ENCODE results near the gene BGLAP.

BGLAP gene

DNA sequence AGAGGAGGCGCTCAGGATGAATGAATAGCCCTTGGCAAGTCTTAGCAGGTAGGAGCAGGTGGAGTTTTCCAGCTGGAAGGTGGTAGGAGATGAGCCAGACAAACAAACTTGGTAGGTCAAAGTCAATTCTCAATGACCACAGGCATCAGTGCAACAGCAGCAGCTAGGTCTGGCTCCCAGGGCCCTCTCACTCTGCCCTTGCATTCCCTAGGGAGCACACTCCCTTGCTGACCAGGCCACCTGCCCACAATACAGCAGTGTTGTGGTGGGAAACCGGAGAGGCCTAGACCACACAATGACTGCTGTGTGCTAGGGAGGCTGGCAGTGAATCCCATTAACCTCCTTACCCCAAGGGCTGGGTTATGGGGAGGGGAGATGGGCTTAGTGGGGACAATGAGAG lies 18.9 kb downstream of the BGLAP start:
- H3K4me1 ChIP-seq (ENCODE audit: low read depth, poor library complexity, severe bottlenecking) = peaks cover 18% of the 10 kb centered on the region
- H3K27me3 ChIP-seq (ENCODE audit: insufficient read depth, low read depth) = no peaks in the 10 kb centered on the region
- no peak overlapping the region for H3K9ac ChIP-seq
- H3K36me3 ChIP-seq (ENCODE audit: insufficient read depth) = peaks cover 58% of the 10 kb centered on the region; the same call in 1 of the 2 replicates
- H3K4me2 ChIP-seq = no peak overlapping the region
- H3K27ac ChIP-seq = no peak overlapping the region; the same call in 1 of the 2 replicates
- H4K20me1 ChIP-seq (ENCODE audit: insufficient read depth) = no peaks in the 10 kb centered on the region
- H2AFZ ChIP-seq (ENCODE audit: low read depth) = no peak overlapping the region
- no peak overlapping the region for H3K4me3 ChIP-seq (IDR thresholded peaks at IDR 0.05; ENCODE audit: insufficient read depth, low read depth, low read length)
- H3K79me2 ChIP-seq (ENCODE audit: insufficient read depth, low read depth) = no peaks in the 10 kb centered on the region
- TF ChIP-seq, protein P1, sequence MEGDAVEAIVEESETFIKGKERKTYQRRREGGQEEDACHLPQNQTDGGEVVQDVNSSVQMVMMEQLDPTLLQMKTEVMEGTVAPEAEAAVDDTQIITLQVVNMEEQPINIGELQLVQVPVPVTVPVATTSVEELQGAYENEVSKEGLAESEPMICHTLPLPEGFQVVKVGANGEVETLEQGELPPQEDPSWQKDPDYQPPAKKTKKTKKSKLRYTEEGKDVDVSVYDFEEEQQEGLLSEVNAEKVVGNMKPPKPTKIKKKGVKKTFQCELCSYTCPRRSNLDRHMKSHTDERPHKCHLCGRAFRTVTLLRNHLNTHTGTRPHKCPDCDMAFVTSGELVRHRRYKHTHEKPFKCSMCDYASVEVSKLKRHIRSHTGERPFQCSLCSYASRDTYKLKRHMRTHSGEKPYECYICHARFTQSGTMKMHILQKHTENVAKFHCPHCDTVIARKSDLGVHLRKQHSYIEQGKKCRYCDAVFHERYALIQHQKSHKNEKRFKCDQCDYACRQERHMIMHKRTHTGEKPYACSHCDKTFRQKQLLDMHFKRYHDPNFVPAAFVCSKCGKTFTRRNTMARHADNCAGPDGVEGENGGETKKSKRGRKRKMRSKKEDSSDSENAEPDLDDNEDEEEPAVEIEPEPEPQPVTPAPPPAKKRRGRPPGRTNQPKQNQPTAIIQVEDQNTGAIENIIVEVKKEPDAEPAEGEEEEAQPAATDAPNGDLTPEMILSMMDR (conservative IDR thresholded peaks at IDR 0.05; ENCODE audit: low read depth, low read length) = no peak

DNA sequence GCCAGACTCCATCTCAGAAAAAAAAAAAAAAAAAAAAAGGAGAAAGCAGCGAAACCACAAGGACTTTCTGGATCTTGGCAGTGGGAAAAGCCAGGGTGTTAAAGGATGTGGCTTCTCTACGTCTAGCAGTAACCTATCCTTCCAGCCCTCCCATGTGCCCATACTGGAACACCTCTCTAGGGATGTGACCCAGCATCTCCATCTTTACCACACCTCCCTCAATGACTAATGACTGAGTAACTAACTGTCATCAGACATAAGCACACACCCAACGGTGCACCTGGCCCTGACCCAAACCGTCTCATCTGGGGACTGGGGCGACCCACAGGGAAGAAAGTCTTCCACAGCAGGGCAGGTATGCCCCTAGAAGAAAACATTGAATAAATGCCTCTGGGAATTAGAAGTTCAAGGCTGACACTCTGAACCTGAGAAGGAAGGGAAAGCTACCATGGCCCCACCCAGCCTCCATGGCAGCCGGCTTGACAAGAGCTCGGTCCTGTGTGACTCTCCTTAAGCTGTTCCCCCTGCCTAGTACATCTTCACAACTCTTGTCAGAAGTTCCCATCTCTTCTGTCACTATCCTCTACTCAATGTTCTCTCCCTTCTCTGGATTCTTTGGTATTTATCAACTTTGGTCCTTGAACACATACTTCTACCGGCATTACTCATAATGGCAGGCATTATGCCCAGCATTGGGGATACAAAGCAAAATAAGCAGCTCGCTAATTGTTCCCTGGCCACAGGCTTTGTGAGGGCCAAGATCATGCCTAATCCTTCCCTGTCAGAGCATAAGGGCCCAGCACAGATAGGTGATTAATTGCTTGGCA lies 20.7 kb downstream of the BGLAP start:
- H3K4me2 ChIP-seq = no peak overlapping the region
- H4K20me1 ChIP-seq (ENCODE audit: insufficient read depth) = no peaks in the 10 kb centered on the region
- H2AFZ ChIP-seq (ENCODE audit: low read depth) = no peak overlapping the region
- no peak overlapping the region for H3K27ac ChIP-seq
- no peaks in the 10 kb centered on the region for H3K27me3 ChIP-seq (ENCODE audit: insufficient read depth, low read depth)
- TF ChIP-seq, protein P1 (conservative IDR thresholded peaks at IDR 0.05; ENCODE audit: low read depth, low read length) = no peak
- H3K4me3 ChIP-seq (IDR thresholded peaks at IDR 0.05; ENCODE audit: insufficient read depth, low read depth, low read length) = no peak overlapping the region
- no peaks in the 10 kb centered on the region for H3K79me2 ChIP-seq (ENCODE audit: insufficient read depth, low read depth)
- H3K4me1 ChIP-seq (ENCODE audit: low read depth, poor library complexity, severe bottlenecking) = peaks cover 18% of the 10 kb centered on the region
- H3K36me3 ChIP-seq (ENCODE audit: insufficient read depth) = peaks cover 63% of the 10 kb centered on the region; the same call in 1 of the 2 replicates
- no peak overlapping the region for H3K9ac ChIP-seq

DNA sequence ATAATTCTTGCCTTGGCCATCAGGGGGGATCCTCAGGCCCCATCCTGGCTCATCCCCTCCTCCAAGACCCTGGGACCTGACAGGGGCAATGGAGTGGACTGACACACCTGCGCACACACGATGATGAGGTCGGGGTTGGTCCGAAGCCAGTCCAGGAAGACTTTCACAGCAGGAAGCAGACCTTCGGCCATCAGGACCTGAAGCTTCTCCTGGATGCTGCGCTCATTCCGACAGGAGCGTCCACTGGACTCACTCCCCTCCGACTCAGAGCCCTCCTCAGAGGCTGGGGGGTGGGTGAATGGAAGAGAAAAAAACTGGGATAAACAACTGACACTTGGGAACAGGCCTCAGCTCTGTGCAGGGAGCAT lies 21.3 kb downstream of the BGLAP start:
- TF ChIP-seq, protein P1 (conservative IDR thresholded peaks at IDR 0.05; ENCODE audit: low read depth, low read length) = no peak
- no peak overlapping the region for H3K4me2 ChIP-seq
- no peaks in the 10 kb centered on the region for H3K27me3 ChIP-seq (ENCODE audit: insufficient read depth, low read depth)
- no peaks in the 10 kb centered on the region for H3K79me2 ChIP-seq (ENCODE audit: insufficient read depth, low read depth)
- no peak overlapping the region for H2AFZ ChIP-seq (ENCODE audit: low read depth)
- H3K4me3 ChIP-seq (IDR thresholded peaks at IDR 0.05; ENCODE audit: insufficient read depth, low read depth, low read length) = no peak overlapping the region
- H4K20me1 ChIP-seq (ENCODE audit: insufficient read depth) = no peaks in the 10 kb centered on the region
- H3K9ac ChIP-seq = no peak overlapping the region
- H3K4me1 ChIP-seq (ENCODE audit: low read depth, poor library complexity, severe bottlenecking) = peaks cover 18% of the 10 kb centered on the region
- H3K36me3 ChIP-seq (ENCODE audit: insufficient read depth) = peaks cover 63% of the 10 kb centered on the region; the same call in 1 of the 2 replicates
- no peak overlapping the region for H3K27ac ChIP-seq

DNA sequence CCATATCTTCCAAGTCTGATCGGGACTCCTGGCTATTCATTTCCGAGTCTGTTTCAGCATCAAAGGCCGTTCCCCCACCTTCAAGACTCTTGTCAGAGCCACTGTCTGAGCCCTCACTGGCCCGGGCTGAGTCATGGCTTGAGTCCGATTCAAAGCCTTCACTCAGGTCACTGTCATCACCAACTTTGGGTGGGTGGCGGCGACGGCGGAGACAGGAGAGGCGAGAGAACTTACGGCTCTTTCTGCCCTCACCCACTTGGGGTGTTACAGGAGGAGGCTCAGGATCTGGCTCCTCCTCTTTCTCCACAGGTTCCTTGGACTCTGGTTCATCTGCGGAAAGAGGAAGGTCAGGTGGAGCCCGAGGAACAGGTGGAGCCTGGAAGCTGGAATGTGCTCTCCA lies 24.1 kb downstream of the BGLAP start:
- no peak overlapping the region for H3K27ac ChIP-seq
- no peaks in the 10 kb centered on the region for H3K79me2 ChIP-seq (ENCODE audit: insufficient read depth, low read depth)
- TF ChIP-seq, protein P1 (conservative IDR thresholded peaks at IDR 0.05; ENCODE audit: low read depth, low read length) = no peak
- no peak overlapping the region for H2AFZ ChIP-seq (ENCODE audit: low read depth)
- no peaks in the 10 kb centered on the region for H4K20me1 ChIP-seq (ENCODE audit: insufficient read depth)
- H3K27me3 ChIP-seq (ENCODE audit: insufficient read depth, low read depth) = no peaks in the 10 kb centered on the region
- no peak overlapping the region for H3K9ac ChIP-seq
- peaks cover 11% of the 10 kb centered on the region for H3K4me1 ChIP-seq (ENCODE audit: low read depth, poor library complexity, severe bottlenecking)
- peaks cover 56% of the 10 kb centered on the region for H3K36me3 ChIP-seq (ENCODE audit: insufficient read depth)
- H3K4me3 ChIP-seq (IDR thresholded peaks at IDR 0.05; ENCODE audit: insufficient read depth, low read depth, low read length) = no peak overlapping the region
- no peak overlapping the region for H3K4me2 ChIP-seq
